NCI-H2029 (cell line): Measurements from ENCODE around the gene SLC28A3.
"Not testable (repeated sequence)": the region's sequence is repeated elsewhere in the genome, so short reads cannot be mapped to it uniquely, and the experiment has no call there.

Source experiments
- DNase-seq: peaks from one replicate; lab custom pipeline; 2025; lab: John Stamatoyannopoulos, UW

The SLC28A3 gene, protein sequence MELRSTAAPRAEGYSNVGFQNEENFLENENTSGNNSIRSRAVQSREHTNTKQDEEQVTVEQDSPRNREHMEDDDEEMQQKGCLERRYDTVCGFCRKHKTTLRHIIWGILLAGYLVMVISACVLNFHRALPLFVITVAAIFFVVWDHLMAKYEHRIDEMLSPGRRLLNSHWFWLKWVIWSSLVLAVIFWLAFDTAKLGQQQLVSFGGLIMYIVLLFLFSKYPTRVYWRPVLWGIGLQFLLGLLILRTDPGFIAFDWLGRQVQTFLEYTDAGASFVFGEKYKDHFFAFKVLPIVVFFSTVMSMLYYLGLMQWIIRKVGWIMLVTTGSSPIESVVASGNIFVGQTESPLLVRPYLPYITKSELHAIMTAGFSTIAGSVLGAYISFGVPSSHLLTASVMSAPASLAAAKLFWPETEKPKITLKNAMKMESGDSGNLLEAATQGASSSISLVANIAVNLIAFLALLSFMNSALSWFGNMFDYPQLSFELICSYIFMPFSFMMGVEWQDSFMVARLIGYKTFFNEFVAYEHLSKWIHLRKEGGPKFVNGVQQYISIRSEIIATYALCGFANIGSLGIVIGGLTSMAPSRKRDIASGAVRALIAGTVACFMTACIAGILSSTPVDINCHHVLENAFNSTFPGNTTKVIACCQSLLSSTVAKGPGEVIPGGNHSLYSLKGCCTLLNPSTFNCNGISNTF

DNA sequence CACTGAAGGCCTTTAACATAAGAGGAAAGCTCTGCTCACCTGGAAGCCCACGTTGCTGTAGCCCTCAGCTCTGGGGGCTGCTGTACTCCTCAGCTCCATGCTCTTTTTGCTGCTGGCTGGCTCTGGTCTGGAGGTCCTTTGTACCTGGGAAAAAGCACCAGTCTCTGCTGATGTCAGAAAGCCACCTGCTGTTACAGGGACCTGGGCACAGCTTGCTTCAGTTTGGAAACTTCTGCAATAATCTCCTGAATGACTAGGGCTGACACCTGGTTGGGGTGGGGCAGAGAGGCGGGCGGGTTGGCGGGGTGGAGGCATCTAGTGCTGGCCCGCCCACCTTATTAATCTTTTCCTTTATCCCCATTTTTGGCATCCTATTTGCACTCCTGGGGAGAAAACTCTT, at the start of gene SLC28A3:
Gene SLC28A3, minus strand, starts transcription at position 224 of the 400 bp plus-strand sequence. Its CDS starts 125 bp downstream, at position 99.
- DNase-seq: no peak

DNA sequence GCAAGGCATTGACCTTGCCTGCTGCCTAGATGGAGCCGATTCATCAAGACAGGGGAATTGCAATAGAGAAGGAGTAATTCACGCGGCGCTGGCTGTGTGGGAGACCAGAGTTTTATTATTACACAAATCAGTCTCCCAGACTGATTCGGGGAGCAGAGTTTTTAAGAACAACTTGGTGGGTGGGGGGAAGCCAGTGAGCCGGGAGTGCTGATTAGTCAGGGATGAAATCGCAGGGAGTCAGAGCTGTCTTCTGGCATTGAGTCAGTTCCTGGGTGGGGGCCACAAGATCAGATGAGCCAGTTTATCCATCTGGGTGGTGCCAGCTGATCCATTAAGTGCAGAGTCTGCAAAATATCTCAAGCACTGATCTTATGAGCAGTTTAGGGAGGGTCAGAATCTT, 49.7 kb upstream of the SLC28A3 start:
- DNase-seq: not testable (repeated sequence)

DNA sequence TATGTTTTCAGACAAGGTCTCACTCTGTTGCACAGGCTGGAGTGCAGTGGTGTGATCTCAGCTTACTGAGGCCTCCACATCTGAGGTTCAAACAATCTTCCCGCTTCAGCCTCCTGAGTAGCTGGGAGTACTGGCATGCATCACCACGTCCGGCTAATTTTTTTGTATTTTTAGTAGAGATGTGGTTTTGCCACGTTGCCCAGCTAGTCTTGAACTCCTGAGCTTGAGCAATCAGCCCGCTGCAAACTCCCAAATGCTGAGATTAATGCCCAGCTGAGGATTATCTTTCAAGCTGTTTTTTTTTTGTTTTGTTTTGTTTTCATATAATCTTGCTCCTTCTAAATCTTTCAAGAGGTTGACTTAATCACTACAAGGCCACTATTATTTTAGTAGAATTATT, 47.3 kb upstream of the SLC28A3 start:
- DNase-seq: no peak

DNA sequence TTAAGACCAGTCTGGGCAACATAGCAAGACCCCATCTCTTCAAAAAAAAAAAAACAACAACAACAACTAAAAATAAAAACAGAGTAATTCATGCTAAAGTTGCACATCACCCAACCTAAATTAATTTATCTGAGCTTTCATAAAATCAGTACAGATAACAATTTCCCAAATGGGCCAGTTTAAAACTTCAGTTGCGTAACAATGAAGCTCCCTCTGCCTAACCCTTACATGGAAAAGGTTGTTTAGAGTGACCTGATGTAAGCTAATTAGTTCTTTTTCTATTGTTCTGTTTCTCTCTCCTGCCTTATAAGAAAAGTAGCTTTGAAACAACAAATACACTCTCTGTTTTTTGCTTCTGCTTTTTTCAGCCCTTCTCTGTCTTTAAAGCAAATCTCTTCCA, 46.2 kb upstream of the SLC28A3 start:
- DNase-seq: no peak

DNA sequence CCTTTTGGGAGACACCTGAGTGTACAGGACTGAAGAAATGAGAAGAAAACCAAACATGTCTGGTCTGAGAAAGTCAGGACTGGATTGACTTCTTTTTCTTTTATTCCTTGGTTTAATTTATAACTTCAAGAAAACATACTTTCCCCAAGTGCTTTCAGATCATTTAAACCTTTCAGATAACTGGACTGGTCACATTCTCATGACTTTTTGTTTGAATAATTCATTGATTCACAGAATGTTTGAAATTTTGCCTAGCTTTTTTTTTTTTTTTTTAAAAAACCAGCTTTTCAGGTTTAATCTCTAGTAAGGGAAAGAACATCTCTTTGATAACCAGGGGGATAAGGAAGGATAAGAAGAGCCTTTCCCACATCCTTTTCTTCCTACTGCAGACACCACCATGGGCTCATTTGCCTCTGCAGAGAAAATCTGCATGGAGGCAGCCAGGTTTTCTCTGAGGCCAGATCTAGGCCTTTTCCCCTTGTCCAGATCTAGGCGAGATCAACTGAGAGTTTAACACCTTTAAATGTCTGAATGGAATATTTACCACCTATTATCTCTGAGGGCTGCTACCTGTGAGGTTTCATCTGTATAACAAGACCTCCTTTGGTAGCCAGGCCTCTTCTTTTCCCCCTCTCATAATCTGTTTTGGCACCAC, 45.0 kb upstream of the SLC28A3 start:
- no peak for DNase-seq

DNA sequence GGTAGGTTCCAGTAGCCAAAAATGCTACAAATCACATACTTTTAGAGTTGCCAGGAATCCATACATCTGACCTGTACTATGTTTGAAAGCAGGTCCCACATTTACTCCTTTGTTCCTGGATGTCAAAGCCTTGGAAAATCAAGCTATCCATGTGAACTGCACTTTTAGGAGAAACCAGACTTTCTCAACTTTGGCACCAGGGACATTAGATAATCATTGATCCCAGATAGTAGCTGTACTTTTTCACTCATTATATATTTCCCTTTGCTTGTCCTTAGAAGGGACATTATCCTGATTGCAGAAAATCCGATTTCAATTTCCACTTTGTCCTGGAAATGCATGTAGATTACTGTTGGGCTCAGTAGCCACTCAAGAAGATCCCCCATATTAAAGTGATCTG, 44.1 kb upstream of the SLC28A3 start:
- no peak for DNase-seq

DNA sequence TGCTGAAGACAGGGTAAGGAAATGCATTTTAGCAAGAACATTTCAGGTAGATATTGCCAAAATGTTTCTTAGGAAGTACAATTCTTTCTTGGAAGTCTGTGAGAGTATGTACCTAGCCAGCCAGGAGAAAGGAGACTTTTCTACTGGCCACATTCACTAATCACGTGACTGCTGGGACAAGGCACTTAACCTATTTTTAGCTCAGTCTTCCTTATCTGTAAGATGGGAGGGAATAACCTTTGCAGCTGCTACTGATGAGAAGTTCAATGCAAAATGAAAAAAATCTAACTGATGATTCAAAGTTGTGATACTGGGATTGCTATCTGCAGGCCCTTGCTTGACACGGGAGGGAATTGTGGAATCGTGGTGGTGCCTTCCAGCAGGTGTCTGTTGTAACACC, 42.6 kb upstream of the SLC28A3 start:
- no peak for DNase-seq

DNA sequence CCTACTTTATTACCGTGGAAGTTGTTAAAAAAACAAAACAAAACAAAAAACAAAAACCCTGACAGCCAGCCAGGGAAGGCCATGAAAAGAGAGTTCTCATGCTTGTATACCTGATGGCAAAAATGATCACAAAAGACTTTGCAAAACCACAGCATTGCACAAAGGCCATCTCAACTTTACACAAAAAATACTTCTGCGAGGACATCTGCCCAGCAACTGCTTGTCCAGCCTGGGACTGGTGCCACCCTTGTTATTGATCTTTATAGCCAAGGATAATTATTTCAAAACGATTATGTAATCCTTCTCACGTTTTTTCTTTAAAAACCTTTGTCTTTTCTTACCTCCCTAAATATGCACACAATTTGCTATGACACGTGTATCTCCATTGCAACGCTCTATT, 42.2 kb upstream of the SLC28A3 start:
- no peak for DNase-seq

DNA sequence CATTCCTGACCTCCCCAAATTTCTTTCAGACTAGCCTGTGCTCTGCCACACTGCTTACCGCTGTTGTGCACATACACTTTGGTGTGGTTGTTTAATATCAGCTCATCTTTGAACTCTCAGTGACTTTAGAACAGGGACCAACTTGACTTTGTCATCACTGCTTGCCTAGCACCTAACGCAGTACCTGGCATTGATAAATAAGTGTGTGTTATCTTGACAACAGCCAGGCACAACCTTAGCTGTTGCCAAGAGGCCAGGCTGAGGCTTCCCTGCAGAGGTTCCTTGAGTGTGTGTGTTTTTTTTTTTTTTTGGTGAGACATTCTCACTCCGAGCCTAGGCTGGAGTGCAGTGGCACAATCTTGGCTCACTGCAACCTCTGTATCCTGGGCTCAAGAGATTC, 41.0 kb upstream of the SLC28A3 start:
- no peak for DNase-seq

DNA sequence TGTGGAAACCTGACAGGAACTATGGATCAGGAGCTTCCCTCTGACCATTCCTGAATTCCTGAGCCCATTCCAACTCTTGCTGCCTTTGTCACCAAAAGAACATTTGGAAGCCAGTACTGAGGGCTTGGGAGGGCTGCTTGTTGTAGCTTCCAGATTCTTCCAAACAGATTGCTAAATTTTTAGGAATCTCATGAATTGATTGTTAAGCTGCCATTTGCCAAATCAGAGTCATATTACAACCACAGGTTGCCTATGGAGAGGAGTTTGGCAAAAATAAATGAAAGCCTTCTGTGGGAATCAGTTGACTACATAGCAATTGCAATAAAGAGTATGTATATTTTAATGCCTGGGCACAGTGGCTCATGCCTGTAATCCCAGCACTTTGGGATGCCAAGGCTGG, 39.2 kb upstream of the SLC28A3 start:
- no peak for DNase-seq

DNA sequence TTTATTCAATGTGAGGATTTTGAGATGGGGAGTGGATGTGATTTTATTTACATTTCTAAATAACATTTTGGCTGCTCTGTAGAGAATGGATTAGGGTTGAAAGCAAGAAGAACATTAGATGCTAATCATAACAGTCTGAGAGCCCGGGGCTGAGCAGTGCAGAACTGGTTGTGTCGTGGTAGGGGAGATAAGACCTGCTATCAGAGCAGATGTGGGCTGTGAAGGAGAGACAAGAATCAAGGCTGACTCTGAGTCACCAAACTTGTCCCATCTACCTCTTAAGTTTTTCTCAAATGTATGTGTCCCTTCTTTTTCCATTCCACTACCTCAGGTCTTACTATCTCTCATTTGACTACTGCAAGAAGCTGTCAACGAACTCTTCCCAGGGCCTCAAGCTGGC, 35.4 kb upstream of the SLC28A3 start:
- no peak for DNase-seq

DNA sequence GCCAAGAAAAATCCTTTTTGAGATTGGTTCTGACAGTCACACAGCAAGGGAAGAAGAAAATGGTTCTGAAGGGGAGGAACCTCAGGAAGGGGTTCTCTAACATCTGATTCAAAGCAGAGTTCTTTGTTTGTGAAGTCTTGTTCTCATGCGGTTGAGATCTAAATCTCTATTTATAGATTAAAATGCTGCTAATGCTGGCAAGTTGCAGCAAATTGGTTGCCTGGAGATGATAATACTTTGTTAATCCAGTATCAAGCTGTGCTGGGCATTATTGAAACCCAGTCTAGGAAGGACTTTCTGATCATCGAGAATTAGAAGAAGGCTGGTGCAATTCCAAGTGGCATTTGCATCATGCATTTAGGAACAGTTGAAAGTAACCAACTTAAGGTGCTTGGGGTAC, 34.0 kb upstream of the SLC28A3 start:
- no peak for DNase-seq

DNA sequence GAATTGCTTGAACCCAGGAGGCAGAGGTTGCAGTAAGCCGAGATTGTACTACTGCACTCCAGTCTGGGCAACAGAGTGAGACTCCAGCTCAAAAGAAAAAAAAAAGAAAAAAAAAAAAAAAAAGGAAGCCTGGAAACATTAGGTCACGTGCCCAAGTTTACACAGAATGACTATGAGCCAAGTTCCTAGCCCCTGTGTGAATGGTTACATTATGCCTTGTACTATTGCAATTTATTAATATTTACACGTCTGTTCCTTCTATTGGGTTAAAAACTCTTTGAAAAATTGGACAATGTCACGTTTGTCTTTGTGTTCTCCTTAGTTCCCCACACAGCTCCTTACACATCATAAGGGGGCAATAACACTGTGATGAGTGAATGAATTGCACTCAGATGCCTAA, 33.5 kb upstream of the SLC28A3 start:
- no peak for DNase-seq

DNA sequence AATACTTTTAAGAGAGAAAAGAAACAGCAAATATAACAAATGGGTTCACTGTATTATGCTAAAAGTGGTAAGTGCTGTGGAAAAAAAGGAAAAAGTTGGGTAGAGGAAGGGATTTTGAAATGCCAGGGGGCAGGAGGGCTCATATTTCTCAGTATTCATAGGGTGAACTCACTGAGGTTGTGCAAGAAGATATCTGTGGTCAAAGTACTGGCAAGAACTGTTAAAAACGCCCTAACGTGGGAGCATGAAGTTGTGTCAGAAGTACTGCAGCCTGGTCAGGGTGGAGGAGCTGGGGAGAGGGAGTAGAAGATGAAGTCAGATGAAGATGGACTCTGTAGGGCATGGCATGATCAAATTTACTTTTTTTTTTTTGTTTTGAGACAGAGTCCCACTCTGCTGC, 31.2 kb upstream of the SLC28A3 start:
- DNase-seq: no peak

DNA sequence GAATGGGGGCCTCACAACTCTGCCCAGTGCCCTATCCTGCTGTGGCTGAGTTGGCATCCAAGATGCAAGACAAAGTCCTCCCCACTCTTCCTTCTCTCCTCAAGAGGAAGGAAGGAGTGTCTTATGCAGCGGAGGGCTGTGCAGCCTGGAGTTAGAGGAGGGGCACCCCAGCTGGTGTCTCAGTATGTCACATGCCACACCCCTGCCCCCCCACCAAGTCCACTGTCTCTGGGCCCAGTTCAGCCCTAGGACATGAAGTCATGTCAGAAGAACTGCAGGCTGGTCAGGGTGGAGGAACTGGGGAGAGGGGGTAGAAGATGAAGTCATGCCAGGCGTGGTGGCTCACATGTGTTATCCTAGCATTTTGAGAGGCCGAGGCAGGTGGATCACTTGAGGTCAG, 28.0 kb upstream of the SLC28A3 start:
- DNase-seq: no peak

DNA sequence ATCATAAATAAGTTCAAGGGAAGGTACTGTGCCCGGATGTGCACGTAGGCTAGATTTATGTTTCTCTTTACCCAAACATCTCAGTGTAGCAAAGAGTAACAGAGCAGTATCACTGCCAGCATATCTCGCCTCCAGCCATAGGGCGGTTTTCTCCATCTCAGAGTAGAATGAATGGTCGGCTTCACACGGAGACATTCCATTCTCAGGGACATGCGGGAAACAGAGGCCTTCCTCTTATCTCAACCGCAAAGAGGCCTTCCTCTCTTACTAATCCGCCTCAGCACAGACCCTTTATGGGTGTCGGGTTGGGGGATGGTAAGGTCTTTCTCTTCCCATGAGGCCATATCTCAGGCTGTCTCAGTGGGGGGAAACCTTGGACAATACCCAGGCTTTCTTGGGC, 27.2 kb upstream of the SLC28A3 start:
- DNase-seq: not testable (repeated sequence)

DNA sequence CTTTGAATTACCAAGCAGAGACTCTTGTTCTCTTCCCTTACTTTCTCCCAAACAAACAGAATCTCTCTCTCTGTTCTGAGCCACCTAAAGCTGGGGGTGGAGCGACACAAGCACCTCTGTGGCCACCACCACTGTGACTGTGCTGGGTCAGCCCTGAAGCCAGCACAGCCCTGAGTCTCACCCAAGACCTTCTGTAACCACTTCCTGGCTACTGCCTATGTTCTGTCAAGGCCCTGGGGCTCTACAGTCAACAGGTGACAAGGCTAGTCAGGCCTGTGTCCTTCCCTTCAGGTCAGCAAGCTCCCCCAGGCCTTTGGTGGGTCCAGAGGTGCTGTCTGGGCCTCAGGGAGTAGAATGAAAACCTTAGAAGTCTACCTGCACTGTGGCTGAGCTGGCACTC, 26.1 kb upstream of the SLC28A3 start:
- DNase-seq: no peak

DNA sequence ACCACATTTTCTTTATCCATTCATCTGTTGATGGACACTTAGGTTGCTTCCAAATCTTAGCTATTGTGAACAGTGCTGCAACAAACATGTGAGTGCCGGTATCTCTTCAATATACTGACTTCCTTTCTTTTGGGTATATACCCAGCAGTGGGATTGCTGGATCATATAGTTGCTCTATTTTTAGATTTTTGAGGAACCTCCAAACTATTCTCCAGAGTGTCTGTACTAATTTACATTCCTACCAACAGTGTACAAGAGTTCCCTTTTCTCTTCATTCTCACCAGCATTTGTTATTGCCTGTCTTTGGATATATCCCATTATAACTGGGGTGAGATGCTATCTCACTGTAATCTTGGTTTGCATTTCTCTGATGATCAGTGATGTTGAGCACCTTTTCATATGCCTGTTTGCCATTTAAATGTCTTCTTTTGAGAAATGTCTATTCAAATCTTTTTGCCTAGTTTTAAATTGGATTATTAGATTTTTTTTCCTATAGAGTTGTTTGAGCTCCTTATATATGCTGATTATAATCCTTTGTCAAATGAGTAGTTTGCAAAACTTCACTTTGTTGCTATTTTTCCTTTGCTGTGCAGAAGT, 24.4 kb upstream of the SLC28A3 start:
- DNase-seq: not testable (repeated sequence)

DNA sequence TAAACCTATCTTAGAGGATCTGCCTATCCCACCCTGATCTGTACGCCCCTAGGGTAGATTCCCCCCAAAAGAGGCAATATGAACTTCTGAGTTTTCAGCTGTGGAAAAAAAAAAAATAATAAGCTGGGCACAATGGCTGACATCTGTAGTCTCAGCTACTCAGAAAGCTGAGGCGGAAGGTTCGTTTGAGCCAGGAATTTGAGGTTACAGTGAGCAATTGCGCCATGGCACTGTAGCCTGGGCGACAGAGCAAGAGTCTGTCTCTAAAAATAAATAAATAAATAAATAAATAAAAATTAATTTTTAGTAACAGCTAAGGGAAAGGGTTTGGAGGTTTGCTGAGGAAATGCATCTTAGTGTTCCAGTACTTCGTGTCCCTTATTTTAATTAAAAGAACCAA, 21.1 kb upstream of the SLC28A3 start:
- DNase-seq: no peak

DNA sequence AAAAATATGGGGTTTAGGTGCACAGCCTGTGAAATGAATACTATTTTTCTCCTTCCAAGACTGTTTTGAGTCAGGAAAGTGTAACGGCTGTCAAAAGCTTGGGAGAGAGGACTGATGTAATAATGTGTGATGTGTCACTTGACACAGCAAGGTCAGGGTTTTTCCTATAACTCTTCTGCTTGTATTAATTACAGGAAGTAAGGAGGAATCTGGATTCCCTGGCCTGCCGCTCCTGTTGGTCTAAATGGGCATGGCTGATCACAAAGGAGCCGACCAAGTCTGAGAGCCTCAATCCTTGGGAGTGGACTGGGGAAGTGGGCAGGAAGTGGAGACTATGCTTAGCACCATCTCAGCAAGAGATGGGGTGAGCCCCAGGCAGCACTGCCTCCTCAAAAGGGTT, 16.7 kb upstream of the SLC28A3 start:
- no peak for DNase-seq

DNA sequence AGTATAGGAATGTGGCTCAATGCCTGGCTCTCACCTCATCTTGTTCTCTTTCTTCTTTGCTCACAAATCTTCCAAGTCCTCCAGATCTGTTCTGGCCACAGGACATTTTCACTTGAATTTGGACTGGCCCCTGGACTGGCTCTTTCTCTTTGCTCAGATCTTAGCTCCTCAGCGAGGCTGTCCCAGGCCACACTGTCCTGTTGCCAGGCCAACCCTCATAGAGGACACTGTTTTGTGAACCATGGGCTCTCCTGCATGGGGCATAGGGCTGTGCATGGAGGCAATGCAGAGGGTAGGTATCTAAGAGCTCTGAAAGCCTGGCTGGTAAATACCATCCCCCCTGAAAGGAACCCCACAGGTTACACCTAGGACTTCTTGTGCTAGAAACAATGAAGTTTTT, 13.5 kb upstream of the SLC28A3 start:
- DNase-seq: no peak

DNA sequence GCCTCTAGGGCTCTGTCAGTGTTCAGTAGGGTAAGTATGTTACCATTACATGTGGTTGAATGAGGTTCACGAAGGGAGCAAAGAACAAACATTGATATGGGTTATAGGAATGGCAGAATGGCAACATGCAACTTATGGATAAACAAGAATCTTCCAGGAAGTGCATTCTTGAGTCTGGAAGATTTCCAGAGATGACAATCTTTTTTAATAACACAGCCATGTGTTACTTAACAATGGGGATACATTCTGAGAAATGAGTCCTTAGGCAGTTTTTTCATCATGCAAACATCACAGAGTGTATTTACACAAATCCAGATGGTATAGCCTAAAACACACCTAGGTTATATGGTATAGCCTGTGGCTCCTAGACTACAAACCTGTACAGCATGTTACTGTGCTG, 9.1 kb upstream of the SLC28A3 start:
- DNase-seq: no peak

DNA sequence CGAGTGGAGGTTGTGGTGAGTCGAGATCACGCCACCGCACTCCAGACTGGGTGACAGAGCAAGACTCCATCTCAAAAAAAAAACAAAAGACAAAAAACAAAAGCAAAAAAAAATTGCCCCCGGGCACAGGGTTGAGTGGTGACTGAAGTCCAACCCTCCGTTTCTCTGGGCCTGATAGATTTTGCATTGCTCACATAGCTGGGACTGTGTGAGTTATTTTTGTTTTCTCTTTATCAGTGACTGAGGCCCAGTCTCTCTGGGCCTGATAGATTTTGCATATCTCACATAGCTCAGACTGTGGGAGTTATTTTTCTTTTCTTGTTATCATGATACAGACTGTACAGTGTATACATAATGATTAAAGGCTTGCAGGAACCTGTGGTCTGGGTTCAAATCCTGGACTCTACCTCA, 2.6 kb upstream of the SLC28A3 start:
- no peak for DNase-seq
